Lower lobe of right lung (tissue), 2 donors: ENCODE data around the gene FAR2. TPM values are rescaled to one million over a fixed set of nuclear protein-coding genes. Genes with fewer than 3 reads are reported as not detected.
A peak's percentile ranks its signal among the peaks of the same experiment; 100 is the strongest.

ENCODE experiments used
- ATAC-seq, 2 donors: fragments of 200-7000 bp; cut with Tn5 transposase; one replicate each; pipeline ENCODE4 v1.9.1; 2020 to 2022; ENCODE audit warnings: mild to moderate bottlenecking in 2 of 2, moderate library complexity in 2 of 2
- DNase-seq: peaks from one replicate; pipeline ENCODE4 v3.0.0-alpha.2; 2020
- H3K27ac ChIP-seq: fragments of 200-600 bp; one replicate; pipeline ENCODE4 v1.8.0; 2022
- H3K27me3 ChIP-seq: fragments of 200-600 bp; one replicate; pipeline ENCODE4 v1.8.0; 2022; ENCODE audit warnings: low read depth
- H3K36me3 ChIP-seq: fragments of 200-600 bp; one replicate; pipeline ENCODE4 v1.8.0; 2022; ENCODE audit warnings: mild to moderate bottlenecking
- H3K4me1 ChIP-seq: fragments of 200-600 bp; one replicate; pipeline ENCODE4 v1.8.0; 2022
- H3K4me3 ChIP-seq: fragments of 200-600 bp; one replicate; pipeline ENCODE4 v1.8.0; 2022; ENCODE audit warnings: mild to moderate bottlenecking
- H3K9me3 ChIP-seq: fragments of 200-600 bp; one replicate; pipeline ENCODE4 v1.8.0; 2022
- CTCF ChIP-seq: fragments of 200-600 bp; IDR thresholded peaks from one replicate; pipeline ENCODE4 v1.8.0; 2022; ENCODE audit warnings: antibody characterized with exemption, mild to moderate bottlenecking
- intact Hi-C: fragments of 100-400 bp; cut with DNase I; formaldehyde crosslinking; loops from one replicate; pipeline ENCODE4 v1.11.0; 2022
- total RNA-seq: library from RNA; stranded (reverse); fragmentation: NEBNext Ultra II Directional; extraction: Animal tissue kit (Norgen Biotek cat#: 25700); gene quantifications from one replicate; pipeline ENCODE4 v1.2.1, GENCODE V29; 2021
- donor health status: DM: no; HTN: yes; CAD: no; lungs with severe emphysema.

FAR2 gene
- total RNA-seq, 1 donor from 2014 or later: 23.7 TPM

GRCh38 chr12:29220632-29221336 is 71.7 kb downstream of the FAR2 start:
- Histone ChIP-seq H3K27ac (no peak overlapping the region), H3K9me3 (no peaks in the 10 kb centered on the region), H3K4me1 (peaks cover 8% of the 10 kb centered on the region), H3K36me3 (no peaks in the 10 kb centered on the region), H3K4me3 (no peak overlapping the region), H3K27me3 (no peaks in the 10 kb centered on the region)
- intact Hi-C loops: no loop called here
- TF ChIP-seq CTCF: no peak
- ATAC-seq: no peak
- DNase-seq: no peak

- Histone ChIP-seq H3K9me3 (no peaks in the 10 kb centered on the region), H3K27me3 (no peaks in the 10 kb centered on the region), H3K4me1 (peaks cover 7% of the 10 kb centered on the region), H3K4me3 (no peak overlapping the region), H3K27ac (no peak overlapping the region), H3K36me3 (no peaks in the 10 kb centered on the region)
- intact Hi-C loops: no loop called here
- DNase-seq (no peak), ATAC-seq (no peak)
- TF ChIP-seq CTCF: no peak
Measured at GRCh38 chr12:29222200-29222599, 73.1 kb downstream of the FAR2 start.

GRCh38 chr12:29223426-29223825 is 74.3 kb downstream of the FAR2 start:
- peak; percentile 50 to 52 for ATAC-seq
- DNase-seq: no peak
- no peaks in the 10 kb centered on the region for H3K27me3 ChIP-seq
- no peak for TF ChIP-seq CTCF
- intact Hi-C loops: no loop called here
- H3K36me3 ChIP-seq: no peaks in the 10 kb centered on the region
- H3K9me3 ChIP-seq: no peaks in the 10 kb centered on the region
- H3K4me1 ChIP-seq: no peaks in the 10 kb centered on the region
- no peak overlapping the region for H3K4me3 ChIP-seq
- no peak overlapping the region for H3K27ac ChIP-seq

- no peaks in the 10 kb centered on the region for H3K27me3 ChIP-seq
- H3K27ac ChIP-seq: no peak overlapping the region
- no peaks in the 10 kb centered on the region for H3K36me3 ChIP-seq
- no peaks in the 10 kb centered on the region for H3K4me1 ChIP-seq
- H3K9me3 ChIP-seq: no peaks in the 10 kb centered on the region
- intact Hi-C loops: no loop called here
- TF ChIP-seq CTCF: no peak
- ATAC-seq (no peak), DNase-seq (no peak)
- no peak overlapping the region for H3K4me3 ChIP-seq
Measured at GRCh38 chr12:29223956-29224543, 75.0 kb downstream of the FAR2 start.

- Histone ChIP-seq H3K27me3 (no peaks in the 10 kb centered on the region), H3K4me1 (no peaks in the 10 kb centered on the region), H3K36me3 (no peaks in the 10 kb centered on the region), H3K27ac (no peak overlapping the region), H3K9me3 (no peaks in the 10 kb centered on the region), H3K4me3 (no peak overlapping the region)
- no peak for TF ChIP-seq CTCF
- intact Hi-C loops: no loop called here
- ATAC-seq: no peak
- DNase-seq: no peak
Measured at GRCh38 chr12:29224572-29224971, 75.5 kb downstream of the FAR2 start.
